Esophagus muscularis mucosa (tissue), 4 donors: ENCODE data around the gene FGF5.

Experiments used
- CTCF ChIP-seq, 3 experiments: fragments of 200-600 bp in 2 of 3; fragments of 450-650 bp in 1 of 3; sonication (generic) in 2 of 3; IDR thresholded peaks; one replicate each; pipeline ENCODE4 v1.5.1; 2017 to 2019; ENCODE audit warnings: antibody characterized with exemption in 3 of 3, mild to moderate bottlenecking in 2 of 3, moderate library complexity in 1 of 3
- EP300 ChIP-seq: sonication (generic); formaldehyde crosslinking; IDR thresholded peaks from one replicate; pipeline ENCODE4 v1.6.1; 2017; ENCODE audit warnings: antibody characterized with exemption
- POLR2AphosphoS5 ChIP-seq, 2 donors: sonication (generic); formaldehyde crosslinking; IDR thresholded peaks; one replicate each; pipeline ENCODE4 v1.6.1; 2017; ENCODE audit warnings: antibody characterized with exemption in 2 of 2

GRCh38 chr4:80295336-80295735 is 28.9 kb downstream of the FGF5 start:
- TF ChIP-seq CTCF (IDR thresholded peaks at IDR 0.05) (no peak), EP300 (no peak), POLR2AphosphoS5 (IDR thresholded peaks at IDR 0.05) (no peak)
